ENCODE data around the gene MS4A15.
"Not testable (repeated sequence)": the region's sequence is repeated elsewhere in the genome, so short reads cannot be mapped to it uniquely, and the experiment has no call there.

Gene MS4A15

GRCh38 chr11:60801194-60801593 lies 44.5 kb downstream of the MS4A15 start:
- DNase-seq (ENCODE audit: low read depth in 3 of 3, low spot score in 1 of 3), result no peak

DNA sequence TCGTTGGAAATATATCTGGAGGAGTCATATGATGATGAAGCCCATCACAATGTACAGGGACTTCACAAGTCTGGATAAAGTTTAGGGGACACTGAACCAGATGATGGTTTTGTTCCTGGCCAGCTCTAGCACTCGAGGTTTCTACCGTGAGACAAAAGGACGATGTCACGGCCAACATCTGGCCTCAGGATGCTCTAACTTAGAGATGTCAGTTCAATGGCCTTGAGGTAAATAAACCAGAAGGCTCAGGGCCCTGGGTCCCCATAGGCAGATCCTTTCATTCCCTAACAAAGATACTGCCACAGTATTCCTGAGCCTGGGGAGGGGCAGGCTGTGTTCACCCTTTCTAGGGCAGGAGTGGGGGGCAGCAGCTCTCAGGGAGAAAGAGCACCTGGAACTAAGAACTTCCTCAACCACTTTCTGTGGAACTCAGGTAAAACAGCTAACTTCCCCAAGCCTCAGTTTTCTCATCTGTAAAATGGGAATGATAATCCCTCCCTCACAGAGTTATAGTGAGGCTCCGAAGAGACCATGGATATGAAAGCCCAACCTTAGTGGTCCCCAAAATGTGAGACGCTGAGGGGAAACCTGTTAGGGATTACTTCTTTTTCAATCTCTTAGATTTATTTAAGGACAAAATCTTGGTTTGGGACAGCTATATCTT lies 46.7 kb downstream of the MS4A15 start:
- DNase-seq (ENCODE audit: low read depth in 3 of 3, low spot score in 1 of 3), result no peak

- DNase-seq (ENCODE audit: low read depth in 3 of 3, low spot score in 1 of 3), result no peak
Observed at GRCh38 chr11:60809249-60809648, 52.6 kb downstream of the MS4A15 start.

DNA sequence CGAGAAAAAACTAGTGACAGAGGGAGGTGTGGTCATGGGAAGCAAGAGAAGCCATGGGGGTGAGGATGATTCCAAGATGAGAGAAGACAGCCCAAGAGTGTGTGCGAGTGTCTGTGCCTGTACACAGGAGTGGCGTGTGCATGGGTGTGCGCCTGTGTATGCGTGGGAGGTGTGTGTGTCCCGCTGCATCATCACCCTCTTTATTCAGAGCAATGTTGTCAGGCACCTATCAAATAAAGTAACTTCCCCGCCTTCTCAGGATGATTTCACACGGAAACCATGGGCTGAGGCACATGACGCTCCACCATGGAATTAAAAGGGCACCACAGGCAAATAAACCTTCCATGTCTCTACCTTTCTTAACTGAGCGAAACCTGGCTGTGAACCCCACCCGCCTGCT lies 53.0 kb downstream of the MS4A15 start:
- no peak for DNase-seq (ENCODE audit: low read depth in 3 of 3, low spot score in 1 of 3)

GRCh38 chr11:60810151-60810550 lies 53.5 kb downstream of the MS4A15 start:
- DNase-seq (ENCODE audit: low read depth in 3 of 3, low spot score in 1 of 3), result no peak

DNA sequence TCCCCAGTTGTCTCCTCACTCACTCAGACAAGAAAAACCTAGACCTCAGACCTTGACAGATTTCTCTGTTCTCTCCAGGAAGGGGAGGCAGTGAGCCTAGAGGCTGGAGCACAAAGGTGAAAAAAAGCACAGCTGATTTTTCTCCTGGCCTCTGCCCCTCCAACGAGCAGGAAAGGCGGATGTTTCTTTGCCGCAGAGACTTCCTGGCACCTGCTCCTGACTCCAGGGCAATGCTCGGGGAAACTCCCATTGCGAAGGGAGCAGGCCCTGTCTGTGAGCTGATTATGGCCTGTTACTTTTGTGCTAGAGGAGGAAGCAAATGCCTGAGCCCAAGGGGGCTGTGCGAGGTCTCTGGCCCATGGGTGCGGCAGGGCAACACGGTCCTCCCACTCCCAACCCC lies 53.9 kb downstream of the MS4A15 start:
- DNase-seq (ENCODE audit: low read depth in 3 of 3, low spot score in 1 of 3), result no peak

- no peak for DNase-seq (ENCODE audit: low read depth in 3 of 3, low spot score in 1 of 3)
Observed at GRCh38 chr11:60813324-60813723, 56.7 kb downstream of the MS4A15 start.

DNA sequence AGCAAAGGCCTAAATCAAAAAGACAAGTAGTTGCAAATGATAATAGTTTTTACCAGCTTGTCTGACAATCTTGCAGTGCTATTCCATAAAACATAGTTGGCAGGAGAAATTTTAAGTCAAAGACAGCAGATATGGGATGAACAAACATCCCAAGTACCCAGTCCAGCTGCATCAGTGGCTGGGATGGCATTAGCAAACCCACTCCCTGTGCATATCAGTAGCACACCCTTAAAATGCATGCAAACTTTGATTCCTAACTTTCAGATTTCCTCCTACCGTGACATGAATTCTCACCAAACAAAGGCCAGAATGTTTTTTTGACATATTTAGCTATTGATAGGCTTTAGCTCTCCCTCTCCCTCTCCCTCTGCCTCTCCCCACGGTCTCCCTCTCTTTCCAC lies 57.4 kb downstream of the MS4A15 start:
- DNase-seq (ENCODE audit: low read depth in 3 of 3, low spot score in 1 of 3), result no peak

- no peak for DNase-seq (ENCODE audit: low read depth in 3 of 3, low spot score in 1 of 3)
Observed at GRCh38 chr11:60816590-60817157, 60.0 kb downstream of the MS4A15 start.

GRCh38 chr11:60818057-60818456 lies 61.4 kb downstream of the MS4A15 start:
- DNase-seq (ENCODE audit: low read depth in 3 of 3, low spot score in 1 of 3), result no peak

DNA sequence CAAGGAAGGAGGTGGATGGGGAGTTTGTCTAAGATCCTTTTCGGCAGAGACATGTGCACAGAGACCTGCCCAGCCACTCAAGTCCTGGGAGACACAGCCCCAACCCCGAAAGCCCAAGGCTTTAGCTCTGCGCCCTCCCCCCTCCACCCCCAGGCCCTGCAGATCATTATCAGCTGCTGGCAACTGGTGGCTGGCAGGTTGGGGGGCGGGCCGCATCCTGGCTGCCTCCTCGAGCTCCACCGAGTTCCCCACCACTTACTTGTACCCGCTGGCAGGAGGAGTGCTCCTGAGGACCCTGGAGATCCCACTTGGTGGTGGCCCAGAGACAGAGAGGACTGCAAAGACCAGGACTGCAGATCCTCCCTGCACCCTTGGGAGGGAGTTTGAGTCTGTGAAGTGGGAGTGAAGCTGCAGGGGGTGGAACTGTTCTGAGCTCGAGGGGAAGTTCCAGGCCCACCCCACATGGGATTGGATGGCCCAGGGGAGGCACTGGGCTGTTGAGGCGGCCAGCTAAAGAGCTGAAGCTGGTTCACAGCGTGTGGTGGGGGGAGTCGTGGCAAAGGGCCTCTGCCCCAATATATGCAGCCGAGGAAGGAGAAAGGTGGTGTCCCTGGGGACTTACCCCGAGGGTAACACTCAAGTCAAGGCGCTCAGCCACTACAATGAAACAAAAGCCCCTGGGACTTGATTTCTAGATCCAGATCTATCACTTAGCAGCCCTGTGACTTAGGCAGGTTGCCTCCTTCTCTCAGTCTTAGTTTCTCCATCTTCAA lies 65.3 kb downstream of the MS4A15 start:
- no peak for DNase-seq (ENCODE audit: low read depth in 3 of 3, low spot score in 1 of 3)

- not testable (repeated sequence) for DNase-seq (ENCODE audit: low read depth in 3 of 3, low spot score in 1 of 3)
Observed at GRCh38 chr11:60823745-60824306, 67.2 kb downstream of the MS4A15 start.

GRCh38 chr11:60825118-60825517 lies 68.5 kb downstream of the MS4A15 start:
- DNase-seq (ENCODE audit: low read depth in 3 of 3, low spot score in 1 of 3), result no peak

DNA sequence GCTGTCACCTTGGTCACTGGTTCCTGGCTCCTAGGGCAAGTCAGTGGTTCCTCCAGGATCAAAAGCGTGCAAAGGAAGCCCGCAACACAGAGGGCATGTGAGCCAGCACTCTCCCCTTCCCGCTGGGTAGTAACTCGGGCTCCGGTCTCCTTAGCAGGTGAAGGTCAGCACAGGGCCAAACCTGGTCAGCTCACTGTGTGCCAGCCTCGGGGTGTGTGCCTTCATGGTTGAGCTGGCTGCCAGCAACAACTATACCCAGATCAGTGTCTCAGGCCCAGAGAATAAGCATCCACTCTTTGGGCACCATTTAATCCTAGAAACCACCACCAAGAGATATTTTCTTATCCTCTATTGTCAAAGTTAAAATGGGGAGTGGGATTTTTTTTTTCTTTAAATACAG lies 69.1 kb downstream of the MS4A15 start:
- DNase-seq (ENCODE audit: low read depth in 3 of 3, low spot score in 1 of 3), result no peak
